Loucy (cell line): ENCODE measurements around the gene P2RY2.

Source experiments
- H2AFZ ChIP-seq: fragments of 200-600 bp; sonication (generic); 2 replicates; pipeline ENCODE4 v1.6.0; 2016; ENCODE audit warnings: antibody characterized with exemption, mild to moderate bottlenecking, low read length, moderate library complexity
- H3F3A ChIP-seq: fragments of 200-600 bp; 2 replicates; pipeline ENCODE4 v1.6.0; 2016; ENCODE audit warnings: antibody characterized with exemption, low read depth, mild to moderate bottlenecking
- H3K27me3 ChIP-seq: fragments of 200-600 bp; sonication (generic); 2 replicates; pipeline ENCODE4 v1.6.1; 2014; ENCODE audit warnings: low read length, mild to moderate bottlenecking; ENCODE audit not compliant: insufficient read depth, poor library complexity, severe bottlenecking
- H3K36me3 ChIP-seq: fragments of 200-600 bp; sonication (generic); 2 replicates; pipeline ENCODE4 v1.6.1; 2016; ENCODE audit warnings: low read length; ENCODE audit not compliant: insufficient read depth
- H3K4me1 ChIP-seq: fragments of 200-600 bp; sonication (generic); 2 replicates; pipeline ENCODE4 v1.5.1; 2014; ENCODE audit warnings: low read length, mild to moderate bottlenecking; ENCODE audit not compliant: insufficient read depth, poor library complexity, severe bottlenecking
- H3K4me2 ChIP-seq: fragments of 200-600 bp; sonication (generic); 2 replicates; pipeline ENCODE4 v1.6.0; 2014; ENCODE audit warnings: antibody characterized with exemption, low read length, low read depth, mild to moderate bottlenecking; ENCODE audit not compliant: poor library complexity, severe bottlenecking
- H3K4me3 ChIP-seq: fragments of 200-600 bp; sonication (generic); 2 replicates; pipeline ENCODE4 v1.5.1; 2014; ENCODE audit warnings: low read length, mild to moderate bottlenecking, mixed read lengths; ENCODE audit not compliant: poor library complexity, severe bottlenecking
- H3K79me2 ChIP-seq: fragments of 200-600 bp; sonication (generic); 2 replicates; pipeline ENCODE4 v1.6.1; 2014; ENCODE audit warnings: low read length; ENCODE audit not compliant: insufficient read depth
- H3K9ac ChIP-seq: fragments of 200-600 bp; sonication (generic); 2 replicates; pipeline ENCODE4 v1.6.0; 2014; ENCODE audit warnings: mild to moderate bottlenecking, low read depth, low read length, moderate library complexity; ENCODE audit not compliant: poor library complexity, severe bottlenecking
- H3K9me2 ChIP-seq: fragments of 200-600 bp; sonication (generic); replicated peaks from 2 replicates; pipeline ENCODE4 v1.6.1; 2016; ENCODE audit warnings: low read depth, low read length, mixed read lengths
- H3K9me3 ChIP-seq: fragments of 200-600 bp; sonication (generic); 2 replicates; pipeline ENCODE4 v1.6.1; 2014; ENCODE audit warnings: mild to moderate bottlenecking, antibody characterized with exemption, low read length, low read depth; ENCODE audit not compliant: insufficient read depth
- H4K20me1 ChIP-seq: fragments of 200-600 bp; sonication (generic); 2 replicates; pipeline ENCODE4 v1.6.0; 2014; ENCODE audit warnings: antibody characterized with exemption, low read length, mild to moderate bottlenecking; ENCODE audit not compliant: insufficient read depth, poor library complexity, severe bottlenecking
- CTCF ChIP-seq: fragments of 200-600 bp; sonication (generic); conservative IDR thresholded peaks from 2 replicates; pipeline ENCODE4 v1.5.1; 2014; ENCODE audit warnings: mild to moderate bottlenecking, antibody characterized with exemption, low read length
- EZH2phosphoT487 ChIP-seq: fragments of 200-600 bp; IDR thresholded peaks from 2 replicates; pipeline ENCODE4 v1.6.1; 2018; ENCODE audit warnings: antibody characterized with exemption, mild to moderate bottlenecking, moderate library complexity, borderline replicate concordance

P2RY2 gene

GRCh38 chr11:73189723-73190556 is 28.1 kb upstream of the P2RY2 start:
- no peaks in the 10 kb centered on the region for H3K36me3 ChIP-seq
- no peak overlapping the region for H2AFZ ChIP-seq
- H3K4me2 ChIP-seq = no peak overlapping the region
- H3K9me2 ChIP-seq = no peaks in the 10 kb centered on the region
- TF ChIP-seq CTCF = no peak
- no peak for TF ChIP-seq EZH2phosphoT487
- no peak overlapping the region for H3K9ac ChIP-seq
- no peaks in the 10 kb centered on the region for H3K9me3 ChIP-seq
- H3F3A ChIP-seq = no peaks in the 10 kb centered on the region
- H3K27me3 ChIP-seq = no peaks in the 10 kb centered on the region
- no peaks in the 10 kb centered on the region for H3K4me1 ChIP-seq
- H3K79me2 ChIP-seq = no peaks in the 10 kb centered on the region
- no peaks in the 10 kb centered on the region for H4K20me1 ChIP-seq
- no peak overlapping the region for H3K4me3 ChIP-seq

GRCh38 chr11:73190557-73190885 is 27.6 kb upstream of the P2RY2 start:
- H3K9ac ChIP-seq = no peak overlapping the region
- H3K4me2 ChIP-seq = no peak overlapping the region
- no peaks in the 10 kb centered on the region for H3K4me1 ChIP-seq
- H3K79me2 ChIP-seq = no peaks in the 10 kb centered on the region
- no peaks in the 10 kb centered on the region for H3K36me3 ChIP-seq
- TF ChIP-seq CTCF (no peak), EZH2phosphoT487 (no peak)
- H3K9me3 ChIP-seq = no peaks in the 10 kb centered on the region
- H3K27me3 ChIP-seq = no peaks in the 10 kb centered on the region
- H3F3A ChIP-seq = no peaks in the 10 kb centered on the region
- no peaks in the 10 kb centered on the region for H3K9me2 ChIP-seq
- H2AFZ ChIP-seq = no peak overlapping the region
- H4K20me1 ChIP-seq = no peaks in the 10 kb centered on the region
- H3K4me3 ChIP-seq = no peak overlapping the region

- Histone ChIP-seq H3K4me3 (no peak overlapping the region), H3K27me3 (no peaks in the 10 kb centered on the region), H4K20me1 (no peaks in the 10 kb centered on the region), H3K9me2 (no peaks in the 10 kb centered on the region), H3F3A (no peaks in the 10 kb centered on the region), H3K9me3 (no peaks in the 10 kb centered on the region), H3K36me3 (no peaks in the 10 kb centered on the region), H3K9ac (no peak overlapping the region), H2AFZ (no peak overlapping the region), H3K4me2 (no peak overlapping the region), H3K4me1 (no peaks in the 10 kb centered on the region), H3K79me2 (no peaks in the 10 kb centered on the region)
- TF ChIP-seq CTCF (no peak), EZH2phosphoT487 (no peak)
Measured at GRCh38 chr11:73191151-73191550, 26.9 kb upstream of the P2RY2 start.
